ENCODE measurements around the gene DHRS9.

Gene DHRS9

DNA sequence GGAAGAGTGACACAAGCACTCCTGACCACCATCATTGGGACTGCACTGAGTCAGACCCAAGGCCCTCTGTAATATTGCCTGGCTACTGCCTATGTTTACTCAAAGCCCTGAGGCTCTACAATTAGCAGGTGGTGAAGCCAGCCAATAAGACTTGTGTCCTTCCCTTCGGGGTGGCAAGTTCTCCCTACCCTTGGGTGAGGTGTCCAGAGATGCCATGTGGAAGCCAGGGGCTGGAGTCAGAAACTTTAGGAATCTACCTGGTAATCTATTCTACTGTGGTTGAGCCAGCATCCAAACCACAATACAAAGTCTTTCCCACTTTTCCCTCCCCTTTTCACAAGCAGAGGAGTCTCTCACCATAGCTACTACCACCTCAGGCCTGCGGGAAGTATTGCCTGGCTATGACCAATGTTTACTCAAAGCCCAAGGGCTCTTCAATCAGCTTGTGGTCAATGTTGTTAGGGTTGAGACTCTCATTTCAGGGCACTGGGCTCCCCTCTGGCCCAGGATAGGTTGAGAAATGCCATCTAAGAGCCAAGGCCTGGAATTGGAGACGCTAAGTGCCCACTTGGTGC lies 17.6 kb downstream of the DHRS9 start:
- Histone ChIP-seq H3K4me2 (ENCODE audit: low read depth, low read length, poor library complexity, severe bottlenecking) (no peak overlapping the region), H3K79me2 (ENCODE audit: insufficient read depth, low read length) (no peaks in the 10 kb centered on the region), H3K27ac (ENCODE audit: low read depth, low read length) (no peak overlapping the region), H3F3A (ENCODE audit: insufficient read depth) (no peaks in the 10 kb centered on the region), H4K20me1 (ENCODE audit: low read depth, low read length) (no peaks in the 10 kb centered on the region), H3K27me3 (ENCODE audit: low read length) (no peaks in the 10 kb centered on the region), H3K36me3 (ENCODE audit: low read length) (no peaks in the 10 kb centered on the region), H3K9me3 (ENCODE audit: insufficient read depth, low read length) (no peaks in the 10 kb centered on the region), H3K9me2 (replicated peaks; ENCODE audit: insufficient read depth, low read length) (no peaks in the 10 kb centered on the region), H3K9ac (ENCODE audit: low read length) (no peak overlapping the region), H2AFZ (ENCODE audit: low read depth, low read length, severe bottlenecking) (no peak overlapping the region), H3K4me3 (ENCODE audit: insufficient read depth, low read length, poor library complexity, severe bottlenecking) (no peak overlapping the region)
- TF ChIP-seq, protein P1, sequence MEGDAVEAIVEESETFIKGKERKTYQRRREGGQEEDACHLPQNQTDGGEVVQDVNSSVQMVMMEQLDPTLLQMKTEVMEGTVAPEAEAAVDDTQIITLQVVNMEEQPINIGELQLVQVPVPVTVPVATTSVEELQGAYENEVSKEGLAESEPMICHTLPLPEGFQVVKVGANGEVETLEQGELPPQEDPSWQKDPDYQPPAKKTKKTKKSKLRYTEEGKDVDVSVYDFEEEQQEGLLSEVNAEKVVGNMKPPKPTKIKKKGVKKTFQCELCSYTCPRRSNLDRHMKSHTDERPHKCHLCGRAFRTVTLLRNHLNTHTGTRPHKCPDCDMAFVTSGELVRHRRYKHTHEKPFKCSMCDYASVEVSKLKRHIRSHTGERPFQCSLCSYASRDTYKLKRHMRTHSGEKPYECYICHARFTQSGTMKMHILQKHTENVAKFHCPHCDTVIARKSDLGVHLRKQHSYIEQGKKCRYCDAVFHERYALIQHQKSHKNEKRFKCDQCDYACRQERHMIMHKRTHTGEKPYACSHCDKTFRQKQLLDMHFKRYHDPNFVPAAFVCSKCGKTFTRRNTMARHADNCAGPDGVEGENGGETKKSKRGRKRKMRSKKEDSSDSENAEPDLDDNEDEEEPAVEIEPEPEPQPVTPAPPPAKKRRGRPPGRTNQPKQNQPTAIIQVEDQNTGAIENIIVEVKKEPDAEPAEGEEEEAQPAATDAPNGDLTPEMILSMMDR (IDR thresholded peaks at IDR 0.05; ENCODE audit: insufficient read depth, low read length, poor library complexity, severe bottlenecking) = no peak
- TF ChIP-seq EZH2phosphoT487 (conservative IDR thresholded peaks at IDR 0.05; ENCODE audit: low read length) = no peak

GRCh38 chr2:169087757-169088379 lies 18.5 kb downstream of the DHRS9 start:
- Histone ChIP-seq H3K27me3 (ENCODE audit: low read length) (no peaks in the 10 kb centered on the region), H3K4me2 (ENCODE audit: low read depth, low read length, poor library complexity, severe bottlenecking) (no peak overlapping the region), H3K9ac (ENCODE audit: low read length) (no peak overlapping the region), H2AFZ (ENCODE audit: low read depth, low read length, severe bottlenecking) (no peak overlapping the region), H3K9me3 (ENCODE audit: insufficient read depth, low read length) (no peaks in the 10 kb centered on the region), H3K4me3 (ENCODE audit: insufficient read depth, low read length, poor library complexity, severe bottlenecking) (no peak overlapping the region), H3K9me2 (replicated peaks; ENCODE audit: insufficient read depth, low read length) (no peaks in the 10 kb centered on the region), H3F3A (ENCODE audit: insufficient read depth) (no peaks in the 10 kb centered on the region), H3K79me2 (ENCODE audit: insufficient read depth, low read length) (no peaks in the 10 kb centered on the region), H4K20me1 (ENCODE audit: low read depth, low read length) (no peaks in the 10 kb centered on the region), H3K36me3 (ENCODE audit: low read length) (no peaks in the 10 kb centered on the region), H3K27ac (ENCODE audit: low read depth, low read length) (no peak overlapping the region)
- no peak for TF ChIP-seq EZH2phosphoT487 (conservative IDR thresholded peaks at IDR 0.05; ENCODE audit: low read length)
- TF ChIP-seq, protein P1 (IDR thresholded peaks at IDR 0.05; ENCODE audit: insufficient read depth, low read length, poor library complexity, severe bottlenecking) = no peak

GRCh38 chr2:169089182-169089581 lies 19.8 kb downstream of the DHRS9 start:
- TF ChIP-seq, protein P1 (IDR thresholded peaks at IDR 0.05; ENCODE audit: insufficient read depth, low read length, poor library complexity, severe bottlenecking) = no peak
- TF ChIP-seq EZH2phosphoT487 (conservative IDR thresholded peaks at IDR 0.05; ENCODE audit: low read length) = no peak
- no peaks in the 10 kb centered on the region for H3K9me3 ChIP-seq (ENCODE audit: insufficient read depth, low read length)
- no peaks in the 10 kb centered on the region for H3K27me3 ChIP-seq (ENCODE audit: low read length)
- H3K36me3 ChIP-seq (ENCODE audit: low read length) = no peaks in the 10 kb centered on the region
- H3K27ac ChIP-seq (ENCODE audit: low read depth, low read length) = no peak overlapping the region
- no peaks in the 10 kb centered on the region for H3K79me2 ChIP-seq (ENCODE audit: insufficient read depth, low read length)
- no peak overlapping the region for H2AFZ ChIP-seq (ENCODE audit: low read depth, low read length, severe bottlenecking)
- no peaks in the 10 kb centered on the region for H3F3A ChIP-seq (ENCODE audit: insufficient read depth)
- H3K9me2 ChIP-seq (replicated peaks; ENCODE audit: insufficient read depth, low read length) = no peaks in the 10 kb centered on the region
- no peak overlapping the region for H3K9ac ChIP-seq (ENCODE audit: low read length)
- no peak overlapping the region for H3K4me2 ChIP-seq (ENCODE audit: low read depth, low read length, poor library complexity, severe bottlenecking)
- H4K20me1 ChIP-seq (ENCODE audit: low read depth, low read length) = no peaks in the 10 kb centered on the region
- no peak overlapping the region for H3K4me3 ChIP-seq (ENCODE audit: insufficient read depth, low read length, poor library complexity, severe bottlenecking)
